Nucleus accumbens (tissue), 56 donors: ENCODE results near the gene MYOF.

Source experiments
- DNase-seq, 56 donors: peaks; one replicate each; lab custom pipeline; 2025; lab: John Stamatoyannopoulos, UW

The MYOF gene

DNA sequence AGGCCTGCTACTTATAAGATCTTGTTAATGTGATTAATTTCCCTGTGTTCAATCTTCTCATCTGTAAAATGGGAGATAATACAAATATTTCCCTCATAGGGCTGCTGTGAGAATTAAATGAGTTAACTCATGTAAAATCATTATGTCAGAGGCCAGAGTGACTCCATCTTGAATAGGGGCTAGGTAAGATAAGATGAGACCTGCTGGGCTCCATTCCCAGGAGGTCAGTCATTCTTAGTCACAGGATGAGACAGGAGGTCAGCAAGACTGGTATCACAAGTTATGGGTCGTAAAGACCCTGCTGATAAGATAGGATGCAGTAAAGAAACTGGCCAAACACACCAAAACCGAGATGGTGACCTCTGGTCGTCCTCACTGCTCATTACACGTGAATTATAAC, 207.7 kb downstream of the MYOF start:
- no peak for DNase-seq

DNA sequence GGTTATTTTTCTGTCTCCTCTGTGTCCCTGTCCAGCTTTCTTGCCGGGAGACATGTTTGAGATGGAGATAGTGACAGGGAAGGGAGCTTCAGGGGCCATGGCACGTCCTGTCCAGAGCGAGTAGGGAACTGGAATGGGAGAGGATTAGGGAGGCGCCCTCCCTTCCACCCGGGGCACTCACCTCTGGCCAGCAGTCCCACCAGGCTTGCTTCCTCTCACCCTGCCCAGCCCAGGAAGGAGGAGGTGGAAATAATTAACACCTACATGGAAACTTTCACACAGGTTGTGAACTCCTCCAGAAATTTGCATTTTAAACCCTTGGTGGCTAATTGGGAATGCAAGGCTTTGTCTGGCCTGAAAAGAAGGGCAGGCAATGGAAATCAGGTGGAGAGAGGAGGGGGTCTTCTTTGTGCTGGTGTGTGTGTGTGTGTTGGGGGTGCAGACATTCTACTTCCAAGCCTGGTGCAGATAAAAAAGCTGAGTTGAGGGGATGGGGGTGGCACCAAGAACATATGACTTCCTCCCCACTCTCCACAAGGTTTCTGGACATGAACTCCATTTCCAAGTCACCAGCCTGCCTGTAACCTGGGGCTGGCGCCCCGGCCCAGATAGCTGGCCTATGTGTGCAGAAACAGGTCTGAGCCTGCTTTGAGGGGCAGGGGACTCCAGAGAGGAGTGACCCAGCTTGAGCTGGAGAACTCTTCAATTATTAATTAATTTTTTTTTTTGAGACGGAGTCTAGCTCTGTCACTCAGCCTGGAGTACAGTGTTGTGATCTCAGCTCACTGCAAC, 209.1 kb downstream of the MYOF start:
- no peak for DNase-seq

DNA sequence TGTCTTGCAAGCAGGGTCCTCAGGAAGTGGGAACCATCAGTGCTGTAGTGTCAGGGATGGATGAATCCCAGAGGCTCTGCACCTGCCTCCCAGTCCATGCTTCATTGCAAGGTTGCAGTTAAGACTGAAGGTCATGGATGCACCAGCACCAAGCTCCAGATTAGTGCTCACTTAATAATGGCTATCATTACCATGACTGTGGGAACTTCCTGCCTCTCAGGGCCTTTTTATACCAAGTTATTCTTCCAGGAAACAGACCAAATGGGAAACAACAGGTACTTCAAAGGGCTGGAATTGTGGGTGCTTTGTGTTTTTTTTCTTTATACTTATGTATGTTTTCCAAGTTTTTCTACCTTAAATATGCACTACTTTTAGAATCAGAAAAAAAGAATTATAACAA, 210.8 kb downstream of the MYOF start:
- DNase-seq = no peak

DNA sequence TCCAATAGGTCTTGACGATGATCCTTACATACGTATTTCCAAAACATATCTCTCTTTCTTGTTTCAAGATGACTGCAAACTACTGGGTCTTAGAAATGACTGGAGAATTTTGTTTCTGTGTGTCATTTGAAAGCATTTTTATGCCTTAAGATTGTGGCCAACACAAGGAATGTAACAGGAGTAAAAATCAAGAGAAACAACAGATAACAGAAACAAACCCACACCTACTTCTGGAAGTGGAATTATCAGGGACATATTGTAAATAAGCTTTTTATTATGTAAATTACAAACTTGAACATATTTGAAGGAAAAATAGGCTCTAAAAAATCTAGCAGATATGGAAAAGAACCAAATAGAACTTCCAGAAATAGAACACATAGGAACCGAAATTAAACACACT, 212.9 kb downstream of the MYOF start:
- no peak for DNase-seq

DNA sequence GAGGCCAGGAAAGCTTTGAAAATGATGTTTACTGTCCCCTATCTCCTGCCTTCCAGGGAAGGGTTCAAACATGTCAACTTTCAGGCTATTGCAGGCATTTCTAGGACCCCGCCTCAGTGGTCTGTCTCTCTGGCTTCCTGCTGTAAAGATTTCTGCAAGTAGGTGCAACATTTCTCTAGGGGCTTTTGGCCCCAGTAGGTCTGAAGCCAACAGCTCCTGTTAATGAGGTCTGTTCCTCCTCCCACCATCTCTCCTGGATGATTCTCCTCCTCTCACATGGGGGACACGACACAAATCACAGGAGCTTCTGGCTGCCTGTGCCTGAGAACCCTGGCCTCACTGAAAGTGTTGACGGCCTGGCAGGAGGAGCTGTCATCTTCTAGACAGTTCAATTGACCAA, 214.1 kb downstream of the MYOF start:
- DNase-seq = no peak

DNA sequence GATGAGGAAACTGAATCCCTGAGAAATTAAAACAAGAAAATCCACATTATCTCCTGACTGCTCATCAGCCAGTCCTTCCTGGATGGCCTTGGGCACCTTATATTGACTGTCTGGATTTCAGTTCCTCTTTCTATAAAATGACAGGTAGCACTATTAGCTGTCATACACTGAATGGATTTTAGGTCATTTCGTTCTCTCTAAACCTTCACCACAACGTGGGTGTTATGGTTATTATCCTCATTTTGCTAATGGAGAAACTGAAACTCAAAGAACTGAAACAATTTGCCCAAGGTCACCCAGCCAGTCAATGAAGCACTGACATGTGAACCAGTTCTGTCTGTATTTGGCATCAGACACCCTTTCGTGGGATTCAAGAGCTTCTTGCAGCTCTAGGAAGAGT, 214.6 kb downstream of the MYOF start:
- no peak for DNase-seq

DNA sequence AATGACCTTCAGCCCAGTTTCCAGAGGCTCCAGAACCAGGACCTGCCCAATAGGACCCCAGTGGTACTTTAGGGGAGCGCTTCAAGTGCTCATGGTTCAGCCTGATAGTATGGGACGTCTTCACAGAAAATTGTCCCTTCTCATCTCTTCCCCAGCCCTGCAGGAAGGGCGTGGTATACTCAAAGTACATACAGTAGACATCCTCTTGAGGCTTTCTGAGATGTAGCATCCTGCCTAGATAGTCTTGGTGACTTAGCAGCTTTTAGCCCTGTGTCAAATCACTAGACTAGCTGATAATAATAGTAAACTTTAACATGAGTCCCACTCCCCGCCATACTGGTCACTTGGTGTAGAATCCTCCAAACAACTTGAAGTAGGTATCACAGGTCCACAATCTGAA, 215.3 kb downstream of the MYOF start:
- no peak for DNase-seq

DNA sequence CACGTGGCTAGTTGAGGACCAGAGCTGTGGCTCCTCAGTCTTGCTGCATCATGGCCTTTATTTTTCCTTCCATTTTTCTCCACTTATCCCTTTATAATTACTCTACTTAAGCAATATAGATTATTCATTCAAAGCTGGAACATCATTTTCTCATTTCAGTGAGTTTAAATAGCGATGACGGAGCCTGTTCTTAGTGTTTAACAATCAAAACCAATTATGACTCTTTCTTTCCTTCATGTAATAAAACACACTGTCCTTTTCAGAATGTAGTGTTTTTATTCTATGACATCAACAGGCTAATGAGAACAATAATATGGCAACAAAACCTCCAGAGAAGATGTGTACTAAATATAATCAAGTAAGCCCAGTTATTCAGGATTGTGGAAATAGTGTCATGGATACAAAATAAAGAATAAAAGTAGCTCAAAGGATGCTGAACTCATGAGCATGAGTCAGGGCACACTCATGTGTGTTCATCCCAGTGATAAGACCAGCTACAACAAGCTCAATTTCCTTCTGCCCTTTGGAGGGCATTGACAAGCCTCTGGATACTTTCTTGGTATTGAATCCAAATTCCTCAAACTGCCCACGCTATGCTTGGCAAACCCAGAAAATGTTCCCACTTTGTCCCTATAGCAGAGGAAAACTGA, 220.0 kb downstream of the MYOF start:
- no peak for DNase-seq

DNA sequence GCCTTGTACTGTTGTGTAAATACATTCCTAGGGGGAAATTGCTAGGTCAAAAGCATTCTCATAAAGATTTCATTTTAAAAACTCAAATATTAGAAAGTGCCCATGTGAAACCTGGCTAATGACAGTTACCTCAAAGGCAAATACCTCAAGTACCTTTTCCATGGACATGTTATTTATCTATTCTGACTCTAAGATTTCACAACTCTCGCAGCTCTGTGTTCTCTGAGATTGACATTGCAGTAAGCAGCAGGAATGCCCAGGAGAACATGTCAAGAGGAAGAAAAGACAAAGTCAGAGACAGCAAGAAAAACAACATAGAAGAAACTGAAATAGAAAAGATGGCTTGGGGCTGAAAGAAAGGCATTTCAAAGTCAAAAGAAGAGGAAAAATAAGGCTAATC, 221.0 kb downstream of the MYOF start:
- DNase-seq = no peak

DNA sequence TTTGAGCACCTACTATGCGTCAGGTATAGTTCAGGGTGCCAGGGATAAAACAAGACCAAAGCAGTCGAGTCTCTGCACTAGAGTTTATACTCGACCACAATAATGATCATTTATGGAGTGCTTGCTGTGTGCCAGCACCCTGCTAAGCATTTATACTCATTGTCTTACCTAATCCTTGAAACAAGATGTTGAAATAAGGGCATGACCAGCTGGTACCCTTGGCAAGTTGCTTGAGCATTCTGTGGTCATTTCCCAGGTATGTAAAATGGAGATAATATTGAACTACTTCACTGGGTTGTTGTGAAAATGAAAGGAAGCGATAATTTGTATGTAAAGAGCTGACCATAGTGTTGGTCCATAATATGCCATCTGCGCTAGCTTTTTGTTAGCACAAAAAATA, 223.0 kb downstream of the MYOF start:
- DNase-seq = no peak
